K562 (cell line): ENCODE data around the gene SPRYD3. TPM values are rescaled to one million over a fixed set of nuclear protein-coding genes. Genes with fewer than 3 reads are reported as not detected.

Experiments used
- ARID1B ChIP-seq: fragments of 450-650 bp; IDR thresholded peaks from 2 replicates; pipeline ENCODE4 v1.6.1; 2016; ENCODE audit warnings: antibody characterized with exemption, mild to moderate bottlenecking, inconsistent platforms
- BDP1 ChIP-seq: IDR thresholded peaks from 3 replicates; pipeline ENCODE4 v1.6.1; 2011; ENCODE audit not compliant: insufficient read length, insufficient read depth
- CLOCK ChIP-seq: fragments of 250-450 bp; sonication (Bioruptor Pico); IDR thresholded peaks from 2 replicates; pipeline ENCODE4 v1.4.0; 2020; ENCODE audit warnings: mild to moderate bottlenecking, moderate library complexity, borderline replicate concordance
- E2F3 ChIP-seq: fragments of 250-450 bp; sonication (Bioruptor Pico); IDR thresholded peaks from 2 replicates; pipeline ENCODE4 v1.4.0; 2020; ENCODE audit warnings: mild to moderate bottlenecking
- FOXA1 ChIP-seq: fragments of 450-650 bp; IDR thresholded peaks from 2 replicates; pipeline ENCODE4 v1.6.1; 2016; ENCODE audit warnings: mild to moderate bottlenecking, borderline replicate concordance
- FOXJ3 ChIP-seq: sonication (generic); formaldehyde crosslinking; IDR thresholded peaks from 2 replicates; pipeline ENCODE4 v1.4.0; 2020; ENCODE audit warnings: mild to moderate bottlenecking, missing genetic modification reagents
- KHSRP ChIP-seq: fragments of 450-650 bp; IDR thresholded peaks from 2 replicates; pipeline ENCODE4 v1.6.1; 2017
- MEIS2 ChIP-seq: fragments of 450-650 bp; IDR thresholded peaks from 2 replicates; pipeline ENCODE4 v1.6.1; 2014; ENCODE audit warnings: mild to moderate bottlenecking; ENCODE audit not compliant: partially characterized antibody
- MTA1 ChIP-seq: fragments of 450-650 bp; IDR thresholded peaks from 2 replicates; pipeline ENCODE4 v1.6.1; 2017; ENCODE audit warnings: borderline replicate concordance
- MTA3 ChIP-seq: fragments of 450-650 bp; formaldehyde crosslinking; IDR thresholded peaks from 2 replicates; pipeline ENCODE4 v1.6.1; 2017; ENCODE audit warnings: mild to moderate bottlenecking, borderline replicate concordance
- NFIX ChIP-seq: fragments of 250-450 bp; sonication (Bioruptor Pico); IDR thresholded peaks from 2 replicates; pipeline ENCODE4 v1.4.0; 2020; ENCODE audit warnings: low read depth, mild to moderate bottlenecking, moderate library complexity
- PHF20 ChIP-seq: fragments of 450-650 bp; IDR thresholded peaks from 2 replicates; pipeline ENCODE4 v1.6.1; 2018; ENCODE audit not compliant: partially characterized antibody
- PKNOX1 ChIP-seq: fragments of 450-650 bp; IDR thresholded peaks from 2 replicates; pipeline ENCODE4 v1.6.1; 2016
- POLR2AphosphoS2 ChIP-seq: IDR thresholded peaks from 2 replicates; pipeline ENCODE4 v1.6.1; 2012; ENCODE audit warnings: low read length, improper control_type of control experiment
- RB1 ChIP-seq: fragments of 450-650 bp; IDR thresholded peaks from 2 replicates; pipeline ENCODE4 v1.6.1; 2017; ENCODE audit warnings: low read depth, mild to moderate bottlenecking
- RHOXF2B ChIP-seq: fragments of 250-450 bp; sonication (Bioruptor Pico); conservative IDR thresholded peaks from 2 replicates; pipeline ENCODE4 v1.5.1; 2021
- SMARCA4 ChIP-seq: fragments of 450-650 bp; IDR thresholded peaks from 2 replicates; pipeline ENCODE4 v1.6.1; 2016
- SP1 ChIP-seq: sonication (generic); formaldehyde crosslinking; IDR thresholded peaks from 2 replicates; pipeline ENCODE4 v1.8.1; 2022; ENCODE audit warnings: mild to moderate bottlenecking, missing genetic modification reagents
- ZKSCAN1 ChIP-seq: fragments of 150-350 bp; IDR thresholded peaks from 2 replicates; pipeline ENCODE4 v1.6.1; 2016; ENCODE audit warnings: low read depth, low read length
- ZNF133 ChIP-seq: fragments of 250-450 bp; sonication (Bioruptor Pico); IDR thresholded peaks from 2 replicates; pipeline ENCODE4 v1.4.0; 2020; ENCODE audit warnings: mild to moderate bottlenecking
- ZNF609 ChIP-seq: sonication (generic); formaldehyde crosslinking; IDR thresholded peaks from 2 replicates; pipeline ENCODE4 v1.8.1; 2023; ENCODE audit warnings: missing genetic modification reagents, mild to moderate bottlenecking, borderline replicate concordance
- polyA plus RNA-seq, 8 experiments: library from polyadenylated mRNA; depleted of rRNA in 4 of 8; stranded (reverse) in 5 of 8; unstranded in 3 of 8; fragments of >200 nt; fragmentation: Nextera tagmentation in 2 of 8; fragmentation: Illumina TruSeq in 1 of 8; extraction: Ambion mirVana in 2 of 8; extraction: Trizol in 1 of 8; gene quantifications; 2 replicates each; pipeline versions ENCODE4 v1.2.1 to v1.2.3, GENCODE V29; 2011 to 2014; ENCODE audit warnings: inconsistent platforms in 1 of 8, missing spikeins in 1 of 8
- total RNA-seq, 7 experiments: library from RNA; depleted of rRNA in 6 of 7; stranded (reverse); fragments of >200 nt in 6 of 7; fragmentation: Illumina TruSeq in 2 of 7; extraction: Trizol in 2 of 7; gene quantifications; 2 replicates each; pipeline versions ENCODE4 v1.2.1 to v1.2.3, GENCODE V29; 2011 to 2021; ENCODE audit warnings: low replicate concordance in 1 of 7

SPRYD3 gene
- total and polyA plus RNA-seq, 9 of the 15 experiments (the other 6 are each of a cell fraction or from before 2014, with no cell fraction given): 1.5 to 13.6 (median 7.6) TPM

- 0 out of 2 replicates have a peak, but pooled peaks have one; percentile 26 for TF ChIP-seq ZNF609 (CRISPR knock-in tag)
- no peak for TF ChIP-seq FOXA1
- TF ChIP-seq FOXJ3 (CRISPR knock-in tag): no peak
- TF ChIP-seq SP1 (CRISPR knock-in tag): peak; percentile 87
- peak; percentile 56 for TF ChIP-seq PHF20
- TF ChIP-seq MEIS2: no peak
- TF ChIP-seq NFIX (CRISPR knock-in tag): no peak
- TF ChIP-seq ZNF133 (CRISPR knock-in tag): no peak
- no peak for TF ChIP-seq MTA1
- TF ChIP-seq SMARCA4: 0 out of 2 replicates have a peak, but pooled peaks have one; percentile 9
- TF ChIP-seq BDP1: no peak
- TF ChIP-seq PKNOX1: peak; percentile 100
- TF ChIP-seq RB1: peak; percentile 79
- no peak for TF ChIP-seq ZKSCAN1
- TF ChIP-seq CLOCK: no peak
- TF ChIP-seq E2F3 (CRISPR knock-in tag): peak; percentile 69; the same call in 1 of the 2 replicates
- no peak for TF ChIP-seq KHSRP
- TF ChIP-seq ARID1B: no peak
- TF ChIP-seq RHOXF2B (CRISPR knock-in tag): no peak
- TF ChIP-seq POLR2AphosphoS2: no peak
- peak; percentile 92 for TF ChIP-seq MTA3
These were observed at the start of gene SPRYD3 (continued) for GRCh38 chr12:53079226-53080117.
